PC-9 (cell line): Measurements from ENCODE around the gene PIK3CG. TPM values are rescaled to one million over a fixed set of nuclear protein-coding genes. Genes with fewer than 3 reads are reported as not detected.

Experiments used
- BruUV-seq: library from RNA; stranded (reverse); fragments of 400-500 nt; replicated peaks from 2 replicates; lab custom pipeline; 2021; lab: Mats Ljungman, UMichigan
- CTCF ChIA-PET: fragments of 300-600 bp; sonication (Branson Sonifier 250); formaldehyde crosslinking; loops from one replicate; lab custom pipeline; 2022; ENCODE audit warnings: antibody characterized with exemption; lab: Charles Lee
- POLR2A ChIA-PET: fragments of 300-600 bp; sonication (Branson Sonifier 250); formaldehyde crosslinking; loops from one replicate; lab custom pipeline; 2022; ENCODE audit warnings: antibody characterized with exemption; ENCODE audit not compliant: unreplicated experiment; lab: Charles Lee
- DNase-seq, 2 experiments: peaks; one replicate each; pipeline versions ENCODE4 v3.0.0 to v3.0.0-alpha.2; 2015 to 2022; ENCODE audit warnings: mixed read lengths in 1 of 2
- H2AFZ ChIP-seq: fragments of 200-600 bp; sonication (generic); 2 replicates; pipeline ENCODE4 v1.8.1; 2017; ENCODE audit warnings: antibody characterized with exemption
- H3F3A ChIP-seq: fragments of 200-600 bp; sonication (generic); 2 replicates; pipeline ENCODE4 v1.8.1; 2017; ENCODE audit warnings: antibody characterized with exemption, mild to moderate bottlenecking, low read depth; ENCODE audit not compliant: insufficient read depth
- H3K27ac ChIP-seq: fragments of 200-600 bp; sonication (generic); 2 replicates; pipeline ENCODE4 v1.6.1; 2016; ENCODE audit warnings: mixed run types
- H3K27me3 ChIP-seq: fragments of 200-600 bp; sonication (generic); 2 replicates; pipeline ENCODE4 v1.6.1; 2016; ENCODE audit warnings: low read depth, mixed run types; ENCODE audit not compliant: insufficient read depth
- H3K36me3 ChIP-seq: fragments of 200-600 bp; sonication (generic); 2 replicates; pipeline ENCODE4 v1.6.1; 2016; ENCODE audit warnings: low read depth, mixed run types
- H3K4me1 ChIP-seq: fragments of 200-600 bp; sonication (generic); replicated peaks from 2 replicates; pipeline ENCODE4 v1.6.1; 2016; ENCODE audit warnings: mixed run types; ENCODE audit not compliant: insufficient read depth
- H3K4me2 ChIP-seq: fragments of 200-600 bp; sonication (generic); 2 replicates; pipeline ENCODE4 v1.6.1; 2017; ENCODE audit warnings: mixed run types
- H3K4me3 ChIP-seq: fragments of 200-600 bp; sonication (generic); 2 replicates; pipeline ENCODE4 v1.6.1; 2016; ENCODE audit warnings: mixed run types
- H3K79me2 ChIP-seq: fragments of 200-600 bp; sonication (generic); 2 replicates; pipeline ENCODE4 v1.6.1; 2017; ENCODE audit warnings: low read depth, mixed run types
- H3K9me2 ChIP-seq: fragments of 200-600 bp; sonication (generic); 2 replicates; pipeline ENCODE4 v1.8.1; 2017; ENCODE audit warnings: mild to moderate bottlenecking; ENCODE audit not compliant: insufficient read depth
- H3K9me3 ChIP-seq: fragments of 200-600 bp; sonication (generic); 2 replicates; pipeline ENCODE4 v1.8.1; 2016; ENCODE audit warnings: low read depth; ENCODE audit not compliant: insufficient read depth
- H4K20me1 ChIP-seq: fragments of 200-600 bp; sonication (generic); 2 replicates; pipeline ENCODE4 v1.8.1; 2017; ENCODE audit not compliant: insufficient read depth
- EZH2 ChIP-seq: fragments of 200-600 bp; sonication (generic); IDR thresholded peaks from 2 replicates; pipeline ENCODE4 v1.8.0; 2017; ENCODE audit warnings: antibody characterized with exemption, low read depth
- intact Hi-C: fragments of 100-400 bp; cut with micrococcal nuclease; formaldehyde crosslinking; loops from one replicate; pipeline ENCODE4 v1.10.0; 2022; ENCODE audit not compliant: unreplicated experiment
- total RNA-seq: library from RNA; stranded (reverse); gene quantifications from 2 replicates; pipeline ENCODE4 v1.2.3, GENCODE V29; 2021
- TF ChIP-seq, protein P1 (sequence below): fragments of 200-600 bp; sonication (generic); conservative IDR thresholded peaks from 2 replicates; pipeline ENCODE4 v1.6.1; 2017; ENCODE audit warnings: mixed run types, antibody characterized with exemption, mild to moderate bottlenecking, moderate library complexity

The PIK3CG gene
- total RNA-seq, 1 experiment from 2014 or later = not detected

DNA sequence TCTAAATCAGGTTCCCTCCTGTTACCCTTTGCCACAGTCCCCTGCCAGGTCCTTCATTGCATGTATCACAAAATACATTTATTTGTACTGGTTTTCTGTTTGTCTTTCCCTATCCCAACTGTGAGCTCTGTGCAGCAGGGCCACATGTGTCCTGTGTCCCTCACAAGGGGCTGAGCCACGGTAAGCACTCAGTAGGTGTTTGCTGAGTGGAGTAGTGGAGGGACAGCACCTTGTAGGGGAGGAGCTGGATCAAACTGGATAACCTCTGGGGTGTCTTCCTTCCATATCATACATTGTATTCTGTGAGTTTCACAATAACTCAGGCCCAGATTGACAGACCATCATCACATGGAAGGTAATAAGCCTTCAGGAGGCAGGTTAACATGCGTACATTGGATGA is 25.9 kb downstream of the PIK3CG start:
- Histone ChIP-seq H3K4me1 (peaks cover 5% of the 10 kb centered on the region), H3K9me3 (no peaks in the 10 kb centered on the region), H3K36me3 (no peaks in the 10 kb centered on the region), H4K20me1 (no peaks in the 10 kb centered on the region), H3F3A (no peaks in the 10 kb centered on the region), H3K4me3 (no peak overlapping the region), H3K9me2 (no peaks in the 10 kb centered on the region), H3K79me2 (no peaks in the 10 kb centered on the region), H3K4me2 (no peak overlapping the region), H2AFZ (no peak overlapping the region), H3K27ac (no peak overlapping the region), H3K27me3 (no peaks in the 10 kb centered on the region)
- TF ChIP-seq, protein P1, sequence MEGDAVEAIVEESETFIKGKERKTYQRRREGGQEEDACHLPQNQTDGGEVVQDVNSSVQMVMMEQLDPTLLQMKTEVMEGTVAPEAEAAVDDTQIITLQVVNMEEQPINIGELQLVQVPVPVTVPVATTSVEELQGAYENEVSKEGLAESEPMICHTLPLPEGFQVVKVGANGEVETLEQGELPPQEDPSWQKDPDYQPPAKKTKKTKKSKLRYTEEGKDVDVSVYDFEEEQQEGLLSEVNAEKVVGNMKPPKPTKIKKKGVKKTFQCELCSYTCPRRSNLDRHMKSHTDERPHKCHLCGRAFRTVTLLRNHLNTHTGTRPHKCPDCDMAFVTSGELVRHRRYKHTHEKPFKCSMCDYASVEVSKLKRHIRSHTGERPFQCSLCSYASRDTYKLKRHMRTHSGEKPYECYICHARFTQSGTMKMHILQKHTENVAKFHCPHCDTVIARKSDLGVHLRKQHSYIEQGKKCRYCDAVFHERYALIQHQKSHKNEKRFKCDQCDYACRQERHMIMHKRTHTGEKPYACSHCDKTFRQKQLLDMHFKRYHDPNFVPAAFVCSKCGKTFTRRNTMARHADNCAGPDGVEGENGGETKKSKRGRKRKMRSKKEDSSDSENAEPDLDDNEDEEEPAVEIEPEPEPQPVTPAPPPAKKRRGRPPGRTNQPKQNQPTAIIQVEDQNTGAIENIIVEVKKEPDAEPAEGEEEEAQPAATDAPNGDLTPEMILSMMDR = no peak
- no peak for TF ChIP-seq EZH2
- intact Hi-C loops = no loop called here
- CTCF ChIA-PET = no interaction called here
- no peak for DNase-seq
- POLR2A ChIA-PET = no interaction called here
- BruUV-seq = no TSS peak

GRCh38 chr7:106891548-106892410 is 26.7 kb downstream of the PIK3CG start:
- ChIA-PET CTCF (no interaction called here), POLR2A (no interaction called here)
- TF ChIP-seq, protein P1 = no peak
- TF ChIP-seq EZH2 = no peak
- Histone ChIP-seq H3F3A (no peaks in the 10 kb centered on the region), H2AFZ (no peak overlapping the region), H3K4me1 (peaks cover 5% of the 10 kb centered on the region), H3K4me3 (no peak overlapping the region), H3K36me3 (no peaks in the 10 kb centered on the region), H3K27me3 (no peaks in the 10 kb centered on the region), H3K9me3 (no peaks in the 10 kb centered on the region), H3K9me2 (no peaks in the 10 kb centered on the region), H3K79me2 (no peaks in the 10 kb centered on the region), H3K4me2 (no peak overlapping the region), H4K20me1 (no peaks in the 10 kb centered on the region), H3K27ac (no peak overlapping the region)
- intact Hi-C loops = no loop called here
- BruUV-seq = no TSS peak
- DNase-seq = no peak

DNA sequence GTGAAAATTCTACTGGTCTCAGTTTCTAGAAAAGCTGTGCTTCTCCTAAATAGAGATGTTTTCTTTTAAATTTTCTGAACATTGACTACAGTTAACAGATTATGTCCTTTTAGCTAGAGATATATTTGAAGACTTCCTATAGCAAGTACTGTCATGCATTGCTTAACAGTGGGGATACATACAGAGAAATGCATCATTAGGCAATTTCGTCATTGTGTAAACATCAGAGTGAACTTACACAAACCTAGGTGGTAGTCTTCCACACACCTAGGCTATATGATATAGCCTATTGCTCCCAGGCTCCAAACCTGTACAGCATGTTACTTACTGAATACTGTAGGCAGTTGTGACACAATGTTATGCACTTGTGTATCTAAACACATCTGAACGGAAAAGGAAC is 28.5 kb downstream of the PIK3CG start:
- no peak overlapping the region for H3K27ac ChIP-seq
- H3K9me3 ChIP-seq = no peaks in the 10 kb centered on the region
- no peaks in the 10 kb centered on the region for H3K36me3 ChIP-seq
- no TSS peak for BruUV-seq
- H3K4me1 ChIP-seq = peaks cover 5% of the 10 kb centered on the region
- H3K4me2 ChIP-seq = no peak overlapping the region
- TF ChIP-seq EZH2 = no peak
- TF ChIP-seq, protein P1 = no peak
- POLR2A ChIA-PET = no interaction called here
- peak in 1 of 2 experiments; percentile 79 for DNase-seq
- H3K4me3 ChIP-seq = no peak overlapping the region
- H3K27me3 ChIP-seq = no peaks in the 10 kb centered on the region
- no peaks in the 10 kb centered on the region for H4K20me1 ChIP-seq
- no peaks in the 10 kb centered on the region for H3K79me2 ChIP-seq
- H2AFZ ChIP-seq = no peak overlapping the region
- intact Hi-C loops = no loop called here
- no peaks in the 10 kb centered on the region for H3F3A ChIP-seq
- CTCF ChIA-PET = no interaction called here
- no peaks in the 10 kb centered on the region for H3K9me2 ChIP-seq
